ENCODE measurements around the gene TNFRSF13B. TPM values are rescaled to one million over a fixed set of nuclear protein-coding genes. Genes with fewer than 3 reads are reported as not detected.

The TNFRSF13B gene
- not detected in 2 replicates for total RNA-seq (2014; rRNA removed; shearing (Covaris generic); ENCODE audit: low replicate concordance)

DNA sequence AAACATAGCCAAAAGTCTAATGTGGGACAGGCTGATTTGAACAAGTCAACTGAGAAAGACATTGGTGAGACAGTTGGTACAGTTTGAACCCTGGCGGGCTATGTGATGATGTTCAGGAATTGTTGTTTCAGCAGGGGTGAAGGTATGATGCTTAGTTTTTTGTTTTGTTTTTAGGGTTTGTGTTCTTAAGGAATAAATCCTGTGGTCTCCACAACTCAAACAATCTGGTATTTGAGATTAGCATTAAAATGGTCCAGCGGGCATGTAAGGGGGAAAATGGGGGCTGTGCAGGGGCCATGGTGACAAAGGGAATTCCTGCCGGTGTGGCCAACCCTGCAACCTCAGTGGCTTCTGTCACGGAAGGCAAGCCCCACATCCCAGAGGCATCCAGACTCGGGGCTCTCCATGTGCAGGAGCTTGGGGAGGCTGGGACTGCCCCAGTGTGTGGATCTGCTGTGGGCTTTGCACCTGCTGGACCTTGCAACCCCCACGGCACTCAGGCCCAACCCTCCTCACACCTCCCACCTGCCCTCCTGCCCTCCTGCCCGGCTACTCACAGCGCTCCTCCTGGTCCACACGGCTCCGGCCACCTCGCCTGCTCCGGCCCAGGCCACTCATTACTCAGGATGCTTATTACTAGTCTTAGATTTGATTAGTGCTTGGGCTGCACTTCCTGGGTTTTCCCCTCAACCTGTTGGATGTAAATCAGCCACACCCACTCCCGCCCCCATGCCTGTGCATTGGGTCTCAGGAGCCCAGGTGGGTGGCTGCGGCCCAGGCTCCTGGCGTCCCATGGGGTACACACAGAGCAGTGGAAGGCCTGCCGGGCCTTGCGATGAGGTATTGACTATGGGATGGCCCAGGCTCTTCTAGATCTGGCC lies at the start of gene TNFRSF13B:
Gene TNFRSF13B (minus strand): TSS at position 661 of the 881 bp plus-strand sequence. CDS start 43 bp downstream, at position 618.
- no peaks in the 10 kb centered on the region for H3K79me2 ChIP-seq (ENCODE audit: low read length)
- no peak within 1 kb of the TSS for H3K27ac ChIP-seq (ENCODE audit: low read length)
- peaks cover 66% of the 10 kb centered on the region for H3K4me1 ChIP-seq (ENCODE audit: low read length)
- no peak within 1 kb of the TSS for H3K9ac ChIP-seq (ENCODE audit: low read length)
- H3K4me2 ChIP-seq (ENCODE audit: low read depth, low read length, poor library complexity, severe bottlenecking): no peak within 1 kb of the TSS
- H4K20me1 ChIP-seq (ENCODE audit: insufficient read depth, low read depth, low read length): peaks cover 18% of the 10 kb centered on the region; the same call in 1 of the 2 replicates
- no peak within 1 kb of the TSS for H2AFZ ChIP-seq (ENCODE audit: low read length)
- no peaks in the 10 kb centered on the region for H3K9me3 ChIP-seq (ENCODE audit: low read length)
- no peaks in the 10 kb centered on the region for H3K36me3 ChIP-seq (ENCODE audit: insufficient read depth, low read length)
- H3K27me3 ChIP-seq (ENCODE audit: low read length): no peaks in the 10 kb centered on the region
- H3K9me2 ChIP-seq (replicated peaks; ENCODE audit: insufficient read depth, low read length): no peaks in the 10 kb centered on the region
- no peak for DNase-seq
- no peak within 1 kb of the TSS for H3K4me3 ChIP-seq (ENCODE audit: low read length)

DNA sequence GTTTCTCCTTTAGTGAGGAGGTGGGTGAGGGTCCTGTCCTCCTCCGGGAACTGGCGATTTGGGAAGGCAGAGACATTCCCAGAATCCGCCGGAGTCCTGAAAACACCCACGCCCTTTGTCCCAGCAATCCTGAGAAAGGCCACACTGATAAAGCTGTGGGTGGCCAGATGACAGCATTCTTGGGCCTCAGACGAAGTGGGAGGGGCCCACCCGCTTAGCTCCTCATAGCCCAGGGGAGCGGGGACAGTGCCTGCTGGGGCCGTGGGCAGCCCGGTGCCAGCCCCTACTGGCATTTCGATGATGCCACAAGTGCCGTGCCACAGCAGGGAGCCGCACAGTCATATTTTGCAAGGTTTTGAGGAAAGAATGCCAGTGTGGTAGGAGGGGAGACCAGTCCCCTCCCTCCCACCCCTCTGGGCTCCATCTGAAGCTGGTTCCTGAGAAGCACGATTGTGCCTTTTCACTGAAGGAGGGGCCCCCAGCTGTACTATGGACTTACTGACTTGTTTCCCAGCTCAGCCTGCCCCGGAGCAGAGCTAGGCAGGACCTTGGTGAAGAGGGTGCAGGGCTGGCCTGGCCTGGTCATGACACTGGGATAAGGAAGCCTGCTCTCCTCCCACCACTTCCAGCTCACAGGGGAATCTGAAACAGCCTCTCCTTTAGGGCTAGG lies 49.4 kb upstream of the TNFRSF13B start:
- H3K9me2 ChIP-seq (replicated peaks; ENCODE audit: insufficient read depth, low read length): no peaks in the 10 kb centered on the region
- no peaks in the 10 kb centered on the region for H4K20me1 ChIP-seq (ENCODE audit: insufficient read depth, low read depth, low read length)
- H3K9ac ChIP-seq (ENCODE audit: low read length): no peak overlapping the region
- H3K27ac ChIP-seq (ENCODE audit: low read length): no peak overlapping the region
- H3K36me3 ChIP-seq (ENCODE audit: insufficient read depth, low read length): no peaks in the 10 kb centered on the region
- H2AFZ ChIP-seq (ENCODE audit: low read length): no peak overlapping the region
- H3K4me1 ChIP-seq (ENCODE audit: low read length): no peaks in the 10 kb centered on the region
- no peak for DNase-seq
- H3K27me3 ChIP-seq (ENCODE audit: low read length): no peaks in the 10 kb centered on the region
- H3K79me2 ChIP-seq (ENCODE audit: low read length): no peaks in the 10 kb centered on the region
- no peak overlapping the region for H3K4me3 ChIP-seq (ENCODE audit: low read length)
- no peaks in the 10 kb centered on the region for H3K9me3 ChIP-seq (ENCODE audit: low read length)
- H3K4me2 ChIP-seq (ENCODE audit: low read depth, low read length, poor library complexity, severe bottlenecking): no peak overlapping the region

DNA sequence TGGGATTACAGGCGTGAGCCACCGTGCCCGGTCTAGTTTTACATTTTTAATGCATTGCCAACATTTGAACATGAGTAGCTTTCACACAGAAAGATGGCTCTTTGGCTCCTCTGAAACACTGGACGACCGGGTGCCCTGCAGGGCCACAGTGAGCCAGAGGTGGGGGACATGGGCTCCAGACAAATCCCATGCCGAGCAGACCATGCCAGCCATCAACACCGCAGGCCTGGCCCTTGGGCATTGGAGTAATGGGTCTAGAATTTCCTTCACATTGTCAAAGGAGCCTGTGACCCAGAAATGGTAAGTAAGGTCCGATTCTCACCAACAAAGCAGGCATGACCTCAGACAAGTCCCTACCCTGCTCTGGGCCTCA lies 48.9 kb upstream of the TNFRSF13B start:
- H3K27me3 ChIP-seq (ENCODE audit: low read length): no peaks in the 10 kb centered on the region
- no peaks in the 10 kb centered on the region for H3K79me2 ChIP-seq (ENCODE audit: low read length)
- H3K4me1 ChIP-seq (ENCODE audit: low read length): no peaks in the 10 kb centered on the region
- no peaks in the 10 kb centered on the region for H3K36me3 ChIP-seq (ENCODE audit: insufficient read depth, low read length)
- no peaks in the 10 kb centered on the region for H3K9me3 ChIP-seq (ENCODE audit: low read length)
- no peaks in the 10 kb centered on the region for H3K9me2 ChIP-seq (replicated peaks; ENCODE audit: insufficient read depth, low read length)
- DNase-seq: no peak
- no peak overlapping the region for H3K27ac ChIP-seq (ENCODE audit: low read length)
- no peak overlapping the region for H3K4me2 ChIP-seq (ENCODE audit: low read depth, low read length, poor library complexity, severe bottlenecking)
- no peaks in the 10 kb centered on the region for H4K20me1 ChIP-seq (ENCODE audit: insufficient read depth, low read depth, low read length)
- H3K9ac ChIP-seq (ENCODE audit: low read length): no peak overlapping the region
- H3K4me3 ChIP-seq (ENCODE audit: low read length): no peak overlapping the region
- H2AFZ ChIP-seq (ENCODE audit: low read length): no peak overlapping the region

DNA sequence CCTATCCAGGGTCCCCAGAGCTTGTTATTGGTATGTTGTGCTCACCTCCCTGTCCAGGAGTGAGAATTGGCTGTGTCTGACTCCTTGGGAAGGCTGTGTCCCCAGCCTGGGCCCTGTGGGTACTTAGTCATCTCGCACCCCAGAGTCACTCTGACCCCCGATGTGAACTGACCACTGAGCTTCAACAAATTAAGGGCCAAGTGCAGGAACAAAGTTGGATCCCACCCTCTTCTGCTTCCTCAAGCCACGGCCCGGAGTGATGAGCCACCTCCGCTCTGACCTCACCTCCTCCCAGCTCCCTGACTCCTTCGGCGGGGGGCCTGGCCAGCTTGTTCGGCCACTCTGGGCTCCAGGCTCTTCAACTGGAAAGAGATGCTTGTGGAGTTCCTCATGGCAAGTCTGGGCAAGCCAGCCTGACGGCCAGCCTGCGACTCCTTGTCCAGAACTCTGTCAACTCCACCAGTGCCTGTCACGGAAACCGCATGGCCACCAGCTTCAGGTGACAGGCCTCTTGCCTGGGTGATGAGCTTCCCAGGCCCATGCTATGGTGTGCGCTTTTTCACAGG lies 48.1 kb upstream of the TNFRSF13B start:
- Histone ChIP-seq H3K36me3 (ENCODE audit: insufficient read depth, low read length) (no peaks in the 10 kb centered on the region), H3K9me2 (replicated peaks; ENCODE audit: insufficient read depth, low read length) (no peaks in the 10 kb centered on the region), H3K79me2 (ENCODE audit: low read length) (no peaks in the 10 kb centered on the region), H3K9me3 (ENCODE audit: low read length) (no peaks in the 10 kb centered on the region), H3K27ac (ENCODE audit: low read length) (no peak overlapping the region), H3K9ac (ENCODE audit: low read length) (no peak overlapping the region), H2AFZ (ENCODE audit: low read length) (no peak overlapping the region), H3K4me3 (ENCODE audit: low read length) (no peak overlapping the region), H3K27me3 (ENCODE audit: low read length) (no peaks in the 10 kb centered on the region), H3K4me2 (ENCODE audit: low read depth, low read length, poor library complexity, severe bottlenecking) (no peak overlapping the region), H4K20me1 (ENCODE audit: insufficient read depth, low read depth, low read length) (no peaks in the 10 kb centered on the region), H3K4me1 (ENCODE audit: low read length) (no peaks in the 10 kb centered on the region)
- DNase-seq: no peak

DNA sequence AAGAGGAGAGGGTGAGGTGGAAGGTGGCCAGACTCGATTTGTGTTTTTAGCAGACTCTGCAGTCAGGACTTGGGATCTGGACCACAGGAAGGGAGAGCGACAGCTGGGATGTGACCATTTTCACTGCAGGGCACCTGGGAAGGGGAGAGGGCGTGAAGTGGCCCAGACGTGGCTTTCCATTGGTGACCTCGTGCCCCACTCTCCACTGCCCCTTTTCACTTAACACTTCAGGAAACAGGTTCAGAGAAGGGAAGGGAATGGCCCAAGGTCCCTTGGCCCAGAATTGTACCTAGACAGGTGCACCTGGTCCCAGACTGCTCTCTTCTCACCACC lies 47.5 kb upstream of the TNFRSF13B start:
- Histone ChIP-seq H3K4me1 (ENCODE audit: low read length) (no peaks in the 10 kb centered on the region), H3K9ac (ENCODE audit: low read length) (no peak overlapping the region), H2AFZ (ENCODE audit: low read length) (no peak overlapping the region), H3K9me2 (replicated peaks; ENCODE audit: insufficient read depth, low read length) (no peaks in the 10 kb centered on the region), H3K4me3 (ENCODE audit: low read length) (no peak overlapping the region), H3K4me2 (ENCODE audit: low read depth, low read length, poor library complexity, severe bottlenecking) (no peak overlapping the region), H4K20me1 (ENCODE audit: insufficient read depth, low read depth, low read length) (no peaks in the 10 kb centered on the region), H3K9me3 (ENCODE audit: low read length) (no peaks in the 10 kb centered on the region), H3K27me3 (ENCODE audit: low read length) (no peaks in the 10 kb centered on the region), H3K36me3 (ENCODE audit: insufficient read depth, low read length) (no peaks in the 10 kb centered on the region), H3K27ac (ENCODE audit: low read length) (no peak overlapping the region), H3K79me2 (ENCODE audit: low read length) (no peaks in the 10 kb centered on the region)
- DNase-seq: no peak

DNA sequence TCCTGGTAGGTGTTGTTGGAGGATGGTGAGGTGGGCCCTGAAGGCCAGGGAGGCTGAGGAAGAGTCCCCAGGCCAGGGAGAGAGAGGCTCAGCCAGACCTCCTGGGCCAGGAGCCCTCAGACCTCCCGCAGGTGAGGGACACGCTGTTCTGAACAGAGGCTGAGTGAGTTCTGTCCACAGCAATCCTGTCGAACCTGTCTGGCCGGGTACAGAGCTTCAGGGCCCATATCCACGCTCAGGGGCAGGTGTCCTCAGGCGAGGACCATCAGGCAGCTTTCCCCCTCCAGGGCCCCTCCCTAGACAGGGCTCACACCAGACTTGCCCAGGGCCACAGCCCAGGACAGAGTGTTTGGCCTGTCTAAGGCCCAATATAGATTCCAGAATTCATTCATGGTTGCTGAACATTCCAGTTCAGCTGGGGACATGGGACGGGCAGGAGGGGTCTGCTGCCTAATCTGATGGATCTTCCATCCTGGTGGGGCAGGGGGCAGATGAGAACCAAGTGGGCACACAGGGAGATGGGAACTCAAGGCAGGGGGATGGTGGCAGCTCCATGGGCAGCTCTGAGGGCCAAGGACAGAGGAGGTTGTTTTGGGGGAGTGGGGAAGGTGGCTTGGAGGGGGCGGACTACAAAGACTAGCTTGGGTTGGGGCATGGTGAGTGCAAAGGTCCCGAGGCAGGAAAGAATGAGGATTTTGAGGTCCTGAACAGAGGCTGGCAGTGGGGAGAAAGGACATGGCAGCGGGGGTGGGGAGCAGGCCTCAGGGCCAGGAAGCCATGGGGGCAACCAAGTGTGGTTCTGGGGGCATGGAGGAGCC lies 46.9 kb upstream of the TNFRSF13B start:
- Histone ChIP-seq H3K79me2 (ENCODE audit: low read length) (no peaks in the 10 kb centered on the region), H4K20me1 (ENCODE audit: insufficient read depth, low read depth, low read length) (no peaks in the 10 kb centered on the region), H2AFZ (ENCODE audit: low read length) (no peak overlapping the region), H3K4me1 (ENCODE audit: low read length) (no peaks in the 10 kb centered on the region), H3K9me3 (ENCODE audit: low read length) (no peaks in the 10 kb centered on the region), H3K9ac (ENCODE audit: low read length) (no peak overlapping the region), H3K4me3 (ENCODE audit: low read length) (no peak overlapping the region), H3K4me2 (ENCODE audit: low read depth, low read length, poor library complexity, severe bottlenecking) (no peak overlapping the region), H3K27ac (ENCODE audit: low read length) (no peak overlapping the region), H3K27me3 (ENCODE audit: low read length) (no peaks in the 10 kb centered on the region), H3K36me3 (ENCODE audit: insufficient read depth, low read length) (no peaks in the 10 kb centered on the region), H3K9me2 (replicated peaks; ENCODE audit: insufficient read depth, low read length) (no peaks in the 10 kb centered on the region)
- DNase-seq: no peak

DNA sequence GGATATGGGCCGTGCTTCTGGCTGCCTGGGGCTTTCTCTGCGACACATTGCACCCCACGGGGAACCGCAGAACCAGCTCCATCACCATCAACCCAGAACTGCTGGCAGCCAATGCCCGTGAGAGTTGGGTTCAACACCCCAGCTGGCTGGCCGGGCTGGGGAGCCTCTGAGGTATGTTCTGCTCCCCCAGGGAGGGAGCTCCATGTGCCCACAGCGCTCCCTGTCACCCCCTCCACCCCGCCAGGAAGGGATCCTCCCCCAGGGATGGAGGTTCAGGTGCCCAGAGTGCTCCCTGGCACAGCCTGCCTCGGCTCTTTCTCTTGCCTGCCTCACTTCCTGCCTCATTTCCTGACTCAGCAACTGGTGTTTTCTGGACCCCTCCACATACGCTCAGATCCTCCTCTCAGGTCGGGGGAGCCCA lies 46.1 kb upstream of the TNFRSF13B start:
- H2AFZ ChIP-seq (ENCODE audit: low read length): no peak overlapping the region
- no peaks in the 10 kb centered on the region for H3K27me3 ChIP-seq (ENCODE audit: low read length)
- H4K20me1 ChIP-seq (ENCODE audit: insufficient read depth, low read depth, low read length): no peaks in the 10 kb centered on the region
- H3K4me1 ChIP-seq (ENCODE audit: low read length): no peaks in the 10 kb centered on the region
- no peaks in the 10 kb centered on the region for H3K79me2 ChIP-seq (ENCODE audit: low read length)
- DNase-seq: no peak
- H3K9ac ChIP-seq (ENCODE audit: low read length): no peak overlapping the region
- no peaks in the 10 kb centered on the region for H3K9me2 ChIP-seq (replicated peaks; ENCODE audit: insufficient read depth, low read length)
- H3K9me3 ChIP-seq (ENCODE audit: low read length): no peaks in the 10 kb centered on the region
- no peaks in the 10 kb centered on the region for H3K36me3 ChIP-seq (ENCODE audit: insufficient read depth, low read length)
- no peak overlapping the region for H3K4me2 ChIP-seq (ENCODE audit: low read depth, low read length, poor library complexity, severe bottlenecking)
- no peak overlapping the region for H3K4me3 ChIP-seq (ENCODE audit: low read length)
- H3K27ac ChIP-seq (ENCODE audit: low read length): no peak overlapping the region

Measured in Karpas-422 (cell line).